GM21447 (cell line): Measurements from ENCODE around the gene FAM78A.

Experiments
- ATAC-seq: cut with Tn5 transposase; IDR thresholded peaks from one replicate; pipeline ENCODE4 v1.9.1; 2021; ENCODE audit not compliant: unreplicated experiment

The FAM78A gene, protein sequence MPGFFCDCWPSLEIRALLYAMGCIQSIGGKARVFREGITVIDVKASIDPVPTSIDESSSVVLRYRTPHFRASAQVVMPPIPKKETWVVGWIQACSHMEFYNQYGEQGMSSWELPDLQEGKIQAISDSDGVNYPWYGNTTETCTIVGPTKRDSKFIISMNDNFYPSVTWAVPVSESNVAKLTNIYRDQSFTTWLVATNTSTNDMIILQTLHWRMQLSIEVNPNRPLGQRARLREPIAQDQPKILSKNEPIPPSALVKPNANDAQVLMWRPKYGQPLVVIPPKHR

DNA sequence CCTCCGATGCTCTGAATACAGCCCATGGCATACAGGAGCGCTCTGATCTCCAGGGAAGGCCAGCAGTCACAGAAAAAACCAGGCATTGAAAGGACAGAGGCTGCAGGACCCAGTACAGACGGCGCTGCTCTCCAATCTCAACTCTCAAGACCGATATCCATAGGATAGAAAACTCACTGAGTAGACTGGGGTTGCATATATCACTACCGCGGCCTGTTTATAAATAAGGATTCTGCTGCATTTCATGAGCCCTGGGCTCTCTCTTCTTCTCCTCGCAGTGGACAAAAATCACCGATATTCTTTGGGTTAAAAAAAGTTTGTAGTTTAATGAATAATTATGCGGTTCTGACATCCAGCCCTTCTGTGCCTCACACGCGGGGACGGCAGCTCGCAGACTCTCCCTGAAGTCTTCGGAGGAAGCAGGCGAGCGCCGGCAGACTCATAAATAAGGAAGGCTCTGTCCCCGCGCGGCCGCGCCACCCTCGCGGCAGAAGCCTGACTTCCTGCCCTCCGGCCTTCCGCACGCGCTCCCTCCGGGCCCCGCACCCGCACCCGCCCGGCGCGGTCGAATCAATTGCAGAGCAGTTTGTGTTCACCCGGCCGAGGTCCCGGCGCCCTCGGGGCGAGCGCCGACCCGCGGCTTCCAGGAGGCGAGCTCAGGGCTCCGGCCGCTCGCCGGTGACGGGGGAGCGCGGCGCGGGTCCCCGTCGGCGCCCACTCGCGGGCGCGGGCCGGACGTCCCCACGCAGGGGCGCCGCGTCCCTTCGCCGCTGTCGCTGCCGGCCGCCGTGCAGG lies at the start of gene FAM78A:
TSS of gene FAM78A (minus strand) at position 417 of the 795 bp plus-strand sequence. CDS start at position 86, 331 bp downstream.
- ATAC-seq = no peak

DNA sequence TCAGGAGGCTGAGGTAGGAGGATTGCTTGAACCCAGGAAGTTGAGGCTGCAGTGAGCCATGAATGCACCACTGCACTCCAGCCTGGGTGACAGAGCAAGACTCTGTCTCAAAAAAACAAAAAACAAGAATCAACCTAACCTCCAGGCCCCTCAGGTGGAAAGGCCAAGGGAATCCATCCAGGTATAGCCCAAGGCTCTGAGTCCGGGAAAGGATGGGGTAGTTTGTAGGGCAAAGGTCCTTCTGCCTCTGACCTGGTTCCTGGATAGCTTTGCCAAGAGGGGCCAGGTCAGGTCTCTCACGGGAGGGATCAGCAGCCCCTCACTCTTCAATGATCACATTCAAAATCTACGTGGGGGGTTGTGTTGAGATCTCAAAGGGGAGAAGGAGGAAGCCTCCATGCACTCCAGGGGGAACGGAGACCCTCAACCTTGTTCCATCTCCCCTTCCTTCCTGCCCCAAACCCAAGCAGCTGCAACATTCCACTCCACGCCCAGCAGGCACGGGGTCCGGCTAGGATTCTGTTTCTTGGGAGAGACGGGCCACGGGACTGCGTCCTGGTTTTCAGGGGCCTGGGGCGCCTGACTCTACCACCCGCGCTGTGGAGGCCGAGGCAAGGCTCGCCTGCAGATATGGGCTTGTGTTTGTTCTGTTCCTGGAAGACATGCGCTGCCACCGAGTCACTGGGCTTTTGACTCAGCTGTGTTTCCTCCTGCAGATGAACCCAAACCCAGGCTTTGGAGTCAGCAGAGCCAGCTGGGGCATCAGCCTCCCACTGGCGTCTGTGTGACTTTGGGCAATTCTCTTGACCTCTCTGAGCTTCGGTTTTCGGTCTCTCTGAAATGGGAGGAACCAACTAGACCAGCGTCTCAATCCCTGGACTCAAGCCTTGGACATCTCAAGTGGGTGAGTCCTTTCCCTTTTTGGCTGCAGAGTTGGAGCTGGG lies 48.7 kb upstream of the FAM78A start:
- no peak for ATAC-seq

DNA sequence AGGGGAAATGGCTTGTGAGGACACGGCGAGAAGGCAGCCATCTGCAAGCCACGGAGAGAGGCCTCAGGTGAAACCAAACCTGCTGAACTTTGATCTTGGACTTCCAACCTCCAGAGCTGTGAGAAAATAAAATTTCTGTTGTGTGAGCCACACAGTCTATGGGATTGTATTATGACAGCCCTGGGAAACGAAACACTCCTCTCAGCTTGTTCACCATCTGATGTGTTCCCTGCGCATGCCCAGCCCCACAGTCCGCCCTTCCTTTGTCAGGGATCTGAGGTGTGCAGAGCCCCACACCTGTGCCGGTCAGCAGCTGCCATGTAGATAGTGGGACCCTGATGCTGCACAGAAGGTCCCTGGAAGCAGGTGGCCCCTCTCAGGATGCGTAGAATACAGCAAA lies 47.3 kb upstream of the FAM78A start:
- ATAC-seq = no peak

DNA sequence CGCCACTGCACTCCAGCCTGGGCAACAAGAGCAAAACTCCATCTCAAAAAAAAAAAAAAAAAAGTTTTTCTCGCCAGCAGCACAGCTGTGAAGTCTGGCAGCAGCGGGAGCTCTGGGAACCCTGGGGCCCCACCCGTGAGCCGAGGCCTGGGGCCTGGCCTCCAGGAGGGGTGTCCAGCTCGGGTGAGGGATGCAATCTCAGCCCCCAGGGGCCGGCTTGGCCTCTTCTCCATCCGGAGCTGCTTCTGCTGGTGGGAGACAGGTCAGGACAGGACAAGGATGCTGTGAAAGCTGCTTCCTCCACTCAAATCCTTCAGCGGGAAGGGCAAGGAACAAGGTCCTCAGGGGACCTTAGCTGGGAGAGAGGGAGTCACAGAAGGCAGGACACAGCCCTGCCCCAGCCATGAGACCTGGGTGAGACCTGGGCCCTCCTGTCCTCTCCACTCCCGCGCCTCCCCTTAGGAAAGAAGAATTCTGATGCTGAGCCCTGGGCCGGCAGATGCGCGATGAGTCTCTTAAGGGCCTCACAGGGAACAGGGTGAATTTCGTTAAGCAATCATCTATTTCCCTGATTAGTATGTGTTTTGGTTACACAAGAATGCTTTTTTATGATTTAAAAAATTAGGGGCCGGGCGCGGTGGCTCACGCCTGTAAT lies 43.8 kb upstream of the FAM78A start:
- no peak for ATAC-seq

DNA sequence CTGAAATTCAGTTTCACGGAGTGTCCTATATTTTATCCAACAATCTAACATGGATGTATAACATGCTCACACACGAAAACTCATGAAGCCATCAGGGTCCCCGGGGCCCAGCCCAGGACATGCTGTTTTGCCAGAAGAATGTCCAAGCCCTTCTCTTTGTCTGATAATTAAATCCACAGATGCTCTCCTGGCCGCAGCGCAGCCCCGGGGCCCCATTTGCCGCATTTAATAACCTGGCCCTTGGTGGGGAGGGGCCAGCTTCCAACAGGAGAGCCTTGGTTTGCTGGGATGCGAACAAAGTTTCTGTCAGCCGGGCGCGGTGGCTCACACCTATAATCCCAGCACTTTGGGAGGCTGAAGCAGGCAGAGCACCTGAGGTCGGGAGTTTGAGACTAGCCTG lies 43.2 kb upstream of the FAM78A start:
- no peak for ATAC-seq

DNA sequence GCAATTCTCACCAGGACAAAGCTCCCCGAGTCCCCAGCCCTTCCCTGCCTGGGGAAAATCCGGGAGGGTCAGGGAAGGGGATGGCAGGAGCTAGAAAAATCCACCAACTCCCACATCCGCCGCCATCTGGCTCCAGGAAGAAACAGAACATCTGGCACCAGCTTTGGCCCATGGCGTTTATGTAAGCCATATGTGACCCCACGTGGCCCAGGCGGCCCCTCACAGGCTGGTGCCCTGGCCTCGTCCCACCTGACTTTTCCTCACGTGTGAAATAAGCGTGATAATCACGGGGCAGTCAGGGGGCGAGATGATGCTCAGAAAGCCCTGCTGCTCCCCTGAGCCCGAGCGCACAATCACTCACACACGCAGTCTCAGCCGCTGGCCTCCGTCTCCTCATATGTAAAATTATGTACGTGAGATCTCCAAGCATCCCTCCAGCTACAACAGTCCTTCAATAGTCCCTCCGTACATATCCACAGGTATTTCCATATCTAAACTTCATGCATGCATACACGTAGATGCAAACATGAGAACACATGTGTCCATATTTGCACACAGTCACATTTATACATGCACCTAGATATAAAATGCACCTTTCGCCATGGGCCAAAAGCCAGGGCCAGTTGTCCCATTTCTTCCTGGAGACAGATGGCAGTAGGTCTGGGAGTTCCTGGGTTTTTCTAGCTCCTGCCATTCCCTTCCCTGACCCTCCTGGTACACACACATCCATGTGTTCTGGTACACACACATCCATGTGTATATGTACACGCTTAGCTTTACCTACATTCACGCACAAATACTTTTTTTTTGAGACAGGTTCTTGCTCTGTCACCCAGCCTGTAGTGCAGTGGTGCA lies 42.1 kb upstream of the FAM78A start:
- no peak for ATAC-seq

DNA sequence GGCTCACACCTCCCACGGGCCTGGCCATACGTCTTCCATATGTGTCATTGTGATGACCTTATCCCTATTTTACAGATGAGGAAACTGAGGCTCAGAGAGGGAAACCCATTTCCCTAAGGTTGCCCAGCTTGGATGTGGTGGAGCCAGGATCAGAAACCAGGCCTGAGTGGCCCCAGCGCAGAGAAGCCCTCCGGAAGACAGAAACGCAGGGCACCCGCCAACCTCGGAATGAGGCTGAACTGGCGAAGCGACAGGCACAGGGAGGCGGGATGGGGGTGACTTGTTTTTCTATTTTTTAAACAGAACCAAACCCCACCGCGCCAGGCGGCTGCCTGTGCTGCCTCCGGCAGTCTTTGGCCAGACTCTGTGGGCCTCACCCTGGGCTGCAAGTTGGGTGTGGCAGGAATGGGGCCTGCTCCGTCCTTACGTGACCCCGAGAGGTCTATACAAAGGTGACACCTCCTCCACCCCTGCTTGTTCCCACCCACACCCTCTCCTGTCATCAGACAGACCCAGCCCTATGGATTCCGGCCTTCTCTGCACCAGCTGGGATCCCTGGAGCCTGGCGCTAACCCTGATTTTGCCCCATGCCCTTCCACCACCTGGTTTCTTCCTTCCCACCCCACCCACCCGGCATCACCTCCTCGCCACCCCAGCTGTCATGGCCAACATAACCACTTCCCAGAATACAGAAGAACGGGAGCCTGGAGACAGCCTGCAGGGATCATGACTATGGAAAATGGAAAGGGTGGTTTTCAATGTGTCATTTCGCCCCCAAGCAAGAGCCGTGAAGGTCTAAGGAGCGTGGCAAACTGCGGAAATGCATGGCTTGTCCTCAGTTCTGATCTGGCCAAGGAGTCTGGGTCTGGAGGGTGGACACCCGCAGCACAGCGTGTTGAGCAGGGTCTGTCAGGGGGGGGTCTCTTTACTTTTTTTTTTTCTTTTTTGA lies 36.8 kb upstream of the FAM78A start:
- no peak for ATAC-seq

DNA sequence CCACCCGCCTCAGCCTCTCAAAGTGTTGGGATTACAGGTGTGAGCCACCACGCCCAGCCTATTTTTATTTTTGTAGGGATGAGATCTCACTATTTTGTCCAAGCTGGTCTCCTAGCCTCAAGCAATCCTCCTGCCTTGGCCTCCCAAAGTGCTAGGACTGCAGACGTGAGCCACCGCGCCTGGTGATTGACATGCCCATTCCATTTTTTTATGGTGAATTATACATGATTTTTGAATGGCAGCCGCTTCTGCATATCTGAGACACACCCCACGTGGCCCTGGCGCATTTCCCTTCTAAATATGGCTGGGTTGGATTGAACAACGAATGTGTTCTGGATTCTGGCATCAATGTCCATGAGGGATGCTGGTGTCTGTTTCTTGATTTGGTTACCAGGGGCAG lies 35.9 kb upstream of the FAM78A start:
- no peak for ATAC-seq

DNA sequence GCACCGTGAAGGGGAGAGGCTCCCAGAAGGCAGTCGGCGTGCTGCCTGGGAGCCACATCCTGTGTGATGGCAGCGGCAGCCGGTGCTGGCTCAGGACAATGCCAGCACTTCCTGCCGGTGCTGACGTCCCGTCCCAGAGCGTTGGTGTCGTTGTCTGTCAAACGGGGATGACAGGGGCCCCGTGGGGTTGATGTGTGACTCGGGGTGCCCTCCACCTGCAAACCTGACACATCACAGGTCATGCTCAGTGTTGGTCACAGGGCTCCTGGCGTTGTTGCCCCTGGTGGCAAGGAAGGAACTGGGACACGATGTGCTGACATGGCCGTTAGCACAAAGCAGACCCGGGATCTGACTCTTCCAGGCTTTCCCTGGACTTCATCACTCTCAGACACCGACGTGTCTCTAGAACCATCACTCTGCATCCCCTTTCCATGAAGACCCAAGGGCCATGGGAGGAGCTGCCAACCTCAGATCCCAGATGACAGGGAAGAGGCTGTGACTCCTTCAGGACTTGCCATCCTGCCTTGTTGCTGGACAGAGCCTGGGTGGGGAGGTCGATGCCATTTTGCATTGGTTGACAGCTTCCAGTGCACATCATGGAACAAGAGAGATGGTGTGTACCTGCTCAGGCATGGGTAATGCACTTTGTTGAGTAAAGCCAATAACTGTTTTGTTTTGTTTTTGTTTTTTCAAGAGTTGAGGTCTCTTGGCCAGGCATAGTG lies 34.7 kb upstream of the FAM78A start:
- no peak for ATAC-seq

DNA sequence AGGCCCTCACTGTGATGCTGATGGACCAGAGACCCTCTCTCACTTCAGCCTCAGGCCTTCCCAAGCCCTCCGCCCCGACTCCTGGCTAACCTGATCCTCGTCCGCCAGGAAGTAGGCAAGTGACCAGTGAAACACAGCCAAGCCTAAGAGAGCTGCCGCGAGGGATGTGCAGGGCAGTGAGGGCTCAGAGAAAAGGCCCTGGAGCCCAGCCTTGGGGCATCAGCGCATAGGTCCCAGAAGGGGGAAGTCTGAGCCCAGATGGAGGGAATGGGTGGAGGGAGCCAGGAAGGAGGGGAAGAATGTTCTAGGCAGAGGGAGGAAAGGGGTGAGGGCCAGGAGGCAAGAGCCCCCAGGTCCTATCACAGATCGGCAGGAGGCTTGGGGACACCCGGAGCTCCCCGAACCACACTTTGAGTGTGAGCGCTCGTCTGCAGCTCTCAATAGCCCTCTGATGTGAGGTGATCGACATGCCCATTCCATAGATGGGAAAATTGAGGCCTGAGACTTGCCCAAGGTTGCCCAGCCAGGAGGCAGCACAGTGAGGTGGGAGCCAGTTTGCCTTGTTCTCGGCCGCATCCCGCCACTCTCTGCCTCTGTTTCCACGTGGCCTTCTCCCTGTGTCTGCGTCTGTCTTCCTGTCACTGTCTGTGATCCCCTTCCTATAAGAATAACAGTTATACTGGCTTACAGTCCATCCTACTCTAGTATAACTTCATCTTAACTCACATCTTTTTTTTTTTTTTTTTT lies 33.4 kb upstream of the FAM78A start:
- ATAC-seq = no peak

DNA sequence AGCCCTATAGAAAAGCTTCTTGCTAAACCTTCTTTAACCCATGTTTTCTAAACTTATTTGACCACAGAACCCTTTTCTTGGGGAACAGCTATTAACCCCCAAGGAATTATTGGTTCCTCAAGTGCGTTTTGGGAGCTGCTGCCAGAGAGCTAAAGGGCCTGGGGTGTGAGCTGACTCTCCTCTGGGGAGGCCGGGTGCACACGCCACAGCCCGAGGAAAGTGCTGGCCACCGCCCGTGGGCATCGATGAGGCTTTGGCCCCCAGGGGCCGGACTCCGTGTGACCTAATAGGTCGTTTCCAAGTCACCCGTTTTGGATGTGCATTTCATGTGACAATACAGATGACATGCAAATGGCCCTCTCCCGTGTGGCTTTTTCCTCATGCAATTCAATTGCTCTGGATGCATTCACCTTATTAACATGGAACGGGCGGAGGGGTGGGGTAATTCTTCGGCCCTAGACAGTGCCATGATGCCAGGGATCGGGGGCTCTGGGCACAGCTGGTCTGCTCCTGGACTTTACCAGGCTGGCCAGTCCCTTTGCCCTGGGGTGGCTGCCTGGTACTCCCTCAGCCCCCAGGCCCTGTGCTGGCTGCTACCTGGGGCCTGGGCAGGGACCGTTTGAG lies 32.7 kb upstream of the FAM78A start:
- no peak for ATAC-seq

DNA sequence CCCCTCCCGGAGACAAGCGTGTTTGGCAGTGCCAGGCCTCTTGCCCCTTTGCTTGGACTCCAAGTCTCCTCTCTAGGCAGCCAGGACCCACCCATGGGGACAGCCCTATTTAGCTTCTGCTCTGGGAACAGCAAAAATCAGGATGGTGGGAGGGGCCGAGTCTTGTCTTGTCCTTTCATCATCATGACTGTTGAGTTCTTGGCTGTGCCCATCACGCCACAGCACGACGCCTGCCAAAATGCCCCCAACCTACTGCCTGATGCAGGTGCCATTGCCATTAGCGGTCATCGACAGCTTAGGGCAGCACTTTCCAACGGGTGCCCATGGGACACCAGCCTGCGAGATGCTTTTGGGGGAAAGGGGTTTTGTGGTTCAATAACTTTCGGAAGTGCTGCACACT lies 32.1 kb upstream of the FAM78A start:
- no peak for ATAC-seq

DNA sequence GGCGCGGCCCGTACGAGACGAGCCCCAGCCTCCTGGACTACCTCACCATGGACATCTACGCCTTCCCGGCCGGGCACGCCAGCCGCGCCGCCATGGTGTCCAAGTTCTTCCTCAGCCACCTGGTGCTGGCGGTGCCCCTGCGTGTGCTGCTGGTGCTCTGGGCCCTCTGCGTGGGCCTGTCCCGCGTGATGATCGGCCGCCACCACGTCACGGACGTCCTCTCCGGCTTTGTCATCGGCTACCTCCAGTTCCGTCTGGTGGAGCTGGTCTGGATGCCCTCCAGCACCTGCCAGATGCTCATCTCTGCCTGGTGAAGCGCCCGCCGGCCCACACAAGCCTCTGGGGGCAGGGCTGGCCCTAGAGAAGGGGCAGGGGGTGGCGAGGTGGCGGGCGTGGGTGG lies 31.7 kb upstream of the FAM78A start:
- ATAC-seq = no peak

DNA sequence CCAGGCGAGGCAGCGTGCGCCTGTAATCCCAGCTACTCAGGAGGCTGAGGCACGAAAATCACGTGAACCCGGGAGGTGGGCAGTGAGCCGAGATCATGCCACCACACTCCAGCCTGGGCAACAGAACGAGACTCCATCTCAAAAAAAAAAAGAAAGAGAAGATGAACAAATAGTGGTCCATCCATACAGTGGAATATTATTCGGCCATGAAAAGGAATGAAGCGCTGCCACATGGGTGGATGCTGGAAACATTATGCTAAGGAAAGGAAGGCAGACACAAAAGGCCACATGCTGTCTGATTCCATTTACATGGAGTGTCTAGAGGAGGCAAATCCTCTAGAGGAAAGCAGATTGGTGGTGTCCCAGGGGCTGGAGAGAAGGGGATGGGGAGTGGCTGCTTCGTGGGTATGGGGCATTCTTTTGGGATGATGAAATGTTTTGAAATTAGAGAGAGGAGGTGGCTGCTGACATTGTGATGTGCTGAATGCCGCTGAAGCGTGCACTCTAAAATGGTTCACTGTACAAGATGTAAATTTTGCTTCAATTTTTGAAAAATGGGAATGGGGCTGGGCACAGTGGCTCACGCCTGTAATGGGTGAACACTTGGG lies 30.2 kb upstream of the FAM78A start:
- no peak for ATAC-seq

DNA sequence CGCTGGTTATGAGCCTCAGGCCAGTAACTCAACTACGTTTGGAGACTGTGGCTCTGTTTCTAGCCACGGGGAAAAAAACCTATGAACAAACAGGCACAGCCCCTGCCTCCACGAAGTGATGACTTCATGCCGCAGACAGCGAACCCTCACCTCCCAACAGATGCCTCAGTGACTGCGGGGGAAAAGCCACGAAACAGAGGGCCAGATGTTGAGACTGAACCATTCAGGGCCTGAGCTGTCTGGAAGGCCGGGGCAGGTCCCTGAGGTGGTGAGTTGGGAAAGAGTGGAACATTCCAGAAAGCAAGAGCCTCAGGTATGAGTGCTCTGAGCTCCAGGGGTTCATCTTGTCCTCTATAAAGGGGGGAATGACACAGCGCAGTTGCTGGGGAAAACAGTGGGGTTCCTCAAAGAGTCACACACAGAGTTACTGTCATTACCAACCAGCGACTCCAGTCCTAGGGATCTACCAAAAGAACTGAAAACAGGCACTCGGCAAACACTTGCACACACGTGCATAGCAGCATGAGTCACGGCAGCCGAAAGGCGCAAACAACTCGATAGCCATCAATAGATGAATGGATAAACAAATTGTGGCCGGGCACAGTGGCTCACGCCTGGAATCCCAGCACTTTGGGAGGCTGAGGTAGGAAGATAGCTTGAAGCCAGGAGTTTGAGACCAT lies 28.5 kb upstream of the FAM78A start:
- no peak for ATAC-seq
